OCI-LY1 (cell line): ENCODE results near the gene PEX6.

ENCODE experiments used
- H2AFZ ChIP-seq: fragments of 200-600 bp; sonication (generic), shearing (Covaris generic); 2 replicates; pipeline ENCODE4 v1.6.0; 2014; ENCODE audit warnings: antibody characterized with exemption, mild to moderate bottlenecking, low read length
- H3F3A ChIP-seq: fragments of 200-600 bp; sonication (generic), shearing (Covaris generic); 2 replicates; pipeline ENCODE4 v1.6.0; 2014; ENCODE audit warnings: mild to moderate bottlenecking, antibody characterized with exemption, low read length, moderate library complexity; ENCODE audit not compliant: insufficient read depth
- H3K27ac ChIP-seq: fragments of 200-600 bp; sonication (generic); 2 replicates; pipeline ENCODE4 v1.5.1; 2014; ENCODE audit warnings: low read length, mixed run types, mild to moderate bottlenecking, low read depth; ENCODE audit not compliant: poor library complexity, severe bottlenecking
- H3K27me3 ChIP-seq: fragments of 200-600 bp; sonication (generic); 2 replicates; pipeline ENCODE4 v1.6.0; 2014; ENCODE audit warnings: antibody characterized with exemption, mild to moderate bottlenecking, low read length, moderate library complexity; ENCODE audit not compliant: insufficient read depth
- H3K36me3 ChIP-seq: fragments of 200-600 bp; sonication (generic); 2 replicates; pipeline ENCODE4 v1.6.1; 2014; ENCODE audit warnings: mild to moderate bottlenecking, antibody characterized with exemption, low read length, moderate library complexity, mixed read lengths; ENCODE audit not compliant: insufficient read depth
- H3K4me1 ChIP-seq: fragments of 200-600 bp; sonication (generic); 2 replicates; pipeline ENCODE4 v1.5.1; 2014; ENCODE audit warnings: mild to moderate bottlenecking, low read length, moderate library complexity; ENCODE audit not compliant: insufficient read depth, severe bottlenecking
- H3K4me2 ChIP-seq: fragments of 200-600 bp; sonication (generic), shearing (Covaris generic); 2 replicates; pipeline ENCODE4 v1.6.1; 2014; ENCODE audit warnings: low read length
- H3K4me3 ChIP-seq: fragments of 200-600 bp; sonication (generic); 2 replicates; pipeline ENCODE4 v1.5.1; 2014; ENCODE audit warnings: low read length, low read depth, mild to moderate bottlenecking, mixed read lengths; ENCODE audit not compliant: poor library complexity, severe bottlenecking
- H3K79me2 ChIP-seq: fragments of 200-600 bp; shearing (Covaris generic); 2 replicates; pipeline ENCODE4 v1.6.1; 2016; ENCODE audit warnings: mixed run types, low read length, mixed read lengths; ENCODE audit not compliant: insufficient read depth
- H3K9ac ChIP-seq: fragments of 200-600 bp; sonication (generic), shearing (Covaris generic); 2 replicates; pipeline ENCODE4 v1.6.1; 2014; ENCODE audit warnings: mild to moderate bottlenecking, low read length, mixed read lengths
- H3K9me2 ChIP-seq: fragments of 200-600 bp; sonication (generic), shearing (Covaris generic); 2 replicates; pipeline ENCODE4 v1.6.1; 2014; ENCODE audit warnings: low read depth, mild to moderate bottlenecking, low read length, mixed read lengths
- H3K9me3 ChIP-seq: fragments of 200-600 bp; shearing (Covaris generic); 2 replicates; pipeline ENCODE4 v1.6.1; 2014; ENCODE audit warnings: low read length, mixed read lengths
- H4K20me1 ChIP-seq: fragments of 200-600 bp; sonication (generic), shearing (Covaris generic); 2 replicates; pipeline ENCODE4 v1.6.0; 2016; ENCODE audit warnings: mild to moderate bottlenecking, low read length; ENCODE audit not compliant: insufficient read depth
- EZH2 ChIP-seq: fragments of 200-600 bp; sonication (generic), shearing (Covaris generic); IDR thresholded peaks from 2 replicates; pipeline ENCODE4 v1.8.0; 2017; ENCODE audit warnings: borderline replicate concordance, mixed run types, mild to moderate bottlenecking, antibody characterized with exemption, low read length, moderate library complexity, mixed read lengths
- TF ChIP-seq, protein P1 (sequence below): fragments of 200-600 bp; sonication (generic), shearing (Covaris generic); IDR thresholded peaks from 2 replicates; pipeline ENCODE4 v1.5.1; 2017; ENCODE audit warnings: mild to moderate bottlenecking, antibody characterized with exemption, low read length, moderate library complexity, mixed read lengths

Gene PEX6

DNA sequence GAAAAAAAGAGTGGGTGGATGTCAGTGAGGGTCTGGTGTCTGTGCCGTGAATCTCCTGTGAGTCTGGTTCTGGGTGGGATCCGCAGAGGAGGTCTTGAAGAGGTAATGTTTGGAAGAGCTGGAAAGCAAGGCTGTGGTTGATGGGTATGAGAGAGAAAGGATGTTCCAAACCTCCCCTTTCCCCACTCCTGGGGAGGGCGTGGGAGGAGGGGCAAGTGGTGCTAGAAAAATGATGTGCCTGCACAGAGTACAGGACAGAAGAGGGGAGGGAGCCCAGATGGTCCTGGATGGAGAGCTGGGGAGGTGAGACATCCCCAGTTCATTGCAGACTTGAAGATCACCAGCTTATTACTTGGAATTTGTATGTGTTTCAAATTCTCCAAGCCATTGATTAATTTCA, 46.6 kb downstream of the PEX6 start:
- no peaks in the 10 kb centered on the region for H3K9me2 ChIP-seq
- peaks cover 9% of the 10 kb centered on the region for H3K79me2 ChIP-seq
- no peak overlapping the region for H3K27ac ChIP-seq
- H3K9me3 ChIP-seq, result no peaks in the 10 kb centered on the region
- TF ChIP-seq, protein P1, sequence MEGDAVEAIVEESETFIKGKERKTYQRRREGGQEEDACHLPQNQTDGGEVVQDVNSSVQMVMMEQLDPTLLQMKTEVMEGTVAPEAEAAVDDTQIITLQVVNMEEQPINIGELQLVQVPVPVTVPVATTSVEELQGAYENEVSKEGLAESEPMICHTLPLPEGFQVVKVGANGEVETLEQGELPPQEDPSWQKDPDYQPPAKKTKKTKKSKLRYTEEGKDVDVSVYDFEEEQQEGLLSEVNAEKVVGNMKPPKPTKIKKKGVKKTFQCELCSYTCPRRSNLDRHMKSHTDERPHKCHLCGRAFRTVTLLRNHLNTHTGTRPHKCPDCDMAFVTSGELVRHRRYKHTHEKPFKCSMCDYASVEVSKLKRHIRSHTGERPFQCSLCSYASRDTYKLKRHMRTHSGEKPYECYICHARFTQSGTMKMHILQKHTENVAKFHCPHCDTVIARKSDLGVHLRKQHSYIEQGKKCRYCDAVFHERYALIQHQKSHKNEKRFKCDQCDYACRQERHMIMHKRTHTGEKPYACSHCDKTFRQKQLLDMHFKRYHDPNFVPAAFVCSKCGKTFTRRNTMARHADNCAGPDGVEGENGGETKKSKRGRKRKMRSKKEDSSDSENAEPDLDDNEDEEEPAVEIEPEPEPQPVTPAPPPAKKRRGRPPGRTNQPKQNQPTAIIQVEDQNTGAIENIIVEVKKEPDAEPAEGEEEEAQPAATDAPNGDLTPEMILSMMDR, result no peak
- no peak for TF ChIP-seq EZH2
- H3F3A ChIP-seq, result no peaks in the 10 kb centered on the region
- H3K9ac ChIP-seq, result peak overlapping the region; percentile 3; the same call in 1 of the 2 replicates
- no peaks in the 10 kb centered on the region for H3K27me3 ChIP-seq
- H3K4me3 ChIP-seq, result peak overlapping the region; percentile 32
- H3K36me3 ChIP-seq, result peaks cover 46% of the 10 kb centered on the region
- peaks cover 32% of the 10 kb centered on the region for H3K4me1 ChIP-seq
- peak overlapping the region; percentile 59 for H3K4me2 ChIP-seq
- H4K20me1 ChIP-seq, result no peaks in the 10 kb centered on the region; the same call in 1 of the 2 replicates
- no peak overlapping the region for H2AFZ ChIP-seq

DNA sequence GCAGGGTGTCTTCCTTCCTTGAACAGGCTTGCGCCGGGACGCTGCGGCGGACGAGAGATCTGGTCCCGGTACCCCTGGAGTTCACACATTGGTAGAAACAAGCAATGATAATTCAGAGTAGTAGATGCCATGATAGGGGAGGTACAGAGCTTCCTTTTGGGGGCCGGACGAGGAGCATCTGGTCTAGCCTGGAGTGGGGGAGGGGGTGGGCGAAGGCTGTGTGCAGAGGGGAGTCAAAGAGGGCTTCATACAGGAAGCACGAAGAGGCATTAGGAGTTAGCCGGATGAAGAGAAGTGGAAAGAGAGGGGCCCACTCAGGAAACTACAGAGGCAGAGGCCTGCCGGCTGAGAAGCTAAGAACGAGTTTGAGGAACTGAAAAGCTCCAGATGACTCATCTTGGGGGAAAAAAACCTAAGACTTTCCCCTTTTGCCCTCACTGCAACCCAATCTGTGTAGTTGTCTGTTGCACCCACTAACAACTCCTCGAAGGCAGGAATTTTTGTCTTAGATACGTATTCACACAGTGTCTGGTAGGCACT, 49.1 kb downstream of the PEX6 start:
- Histone ChIP-seq H4K20me1 (no peaks in the 10 kb centered on the region; the same call in 1 of the 2 replicates), H3K9me3 (no peaks in the 10 kb centered on the region), H3K4me3 (peak overlapping the region; percentile 73), H3K27me3 (no peaks in the 10 kb centered on the region), H3K9me2 (no peaks in the 10 kb centered on the region), H3K79me2 (peaks cover 9% of the 10 kb centered on the region), H3K4me2 (peak overlapping the region; percentile 90), H3K9ac (peak overlapping the region; percentile 80), H2AFZ (no peak overlapping the region), H3K36me3 (peaks cover 21% of the 10 kb centered on the region), H3K4me1 (peaks cover 32% of the 10 kb centered on the region), H3F3A (no peaks in the 10 kb centered on the region), H3K27ac (peak overlapping the region; percentile 97)
- TF ChIP-seq, protein P1, result no peak
- no peak for TF ChIP-seq EZH2

DNA sequence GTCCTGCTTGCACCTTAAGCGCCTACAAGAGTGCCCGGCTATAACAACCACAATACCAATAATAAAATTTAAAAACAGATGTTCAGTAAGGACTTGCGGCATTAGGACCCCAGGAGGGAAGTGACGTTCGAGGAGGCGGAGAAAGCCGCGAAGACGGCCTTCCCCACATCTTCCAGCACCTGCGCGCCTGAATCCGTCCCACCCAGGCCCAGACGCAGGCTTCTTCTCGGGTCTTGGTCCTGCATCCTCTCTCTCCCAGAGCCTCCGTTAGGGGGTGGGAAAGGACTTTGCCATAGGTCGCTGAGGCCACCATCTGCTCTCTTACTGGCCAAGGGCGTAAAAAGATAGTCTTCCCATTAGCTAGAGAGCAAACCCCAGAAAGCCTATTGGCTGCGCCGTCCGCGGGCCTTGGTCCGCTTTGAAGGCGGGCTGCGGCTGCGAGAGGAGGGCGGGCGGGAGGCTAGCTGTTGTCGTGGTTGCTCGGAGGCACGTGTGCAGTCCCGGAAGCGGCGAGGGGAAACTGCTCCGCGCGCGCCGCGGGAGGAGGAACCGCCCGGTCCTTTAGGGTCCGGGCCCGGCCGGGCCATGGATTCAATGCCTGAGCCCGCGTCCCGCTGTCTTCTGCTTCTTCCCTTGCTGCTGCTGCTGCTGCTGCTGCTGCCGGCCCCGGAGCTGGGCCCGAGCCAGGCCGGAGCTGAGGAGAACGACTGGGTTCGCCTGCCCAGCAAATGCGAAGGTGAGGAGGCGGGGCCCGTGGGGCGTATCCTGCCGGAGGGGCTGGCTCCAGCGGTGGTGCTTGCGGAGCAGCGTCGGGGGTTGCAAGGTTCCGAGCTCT, 49.8 kb downstream of the PEX6 start, which contains the start of gene CNPY3:
Gene CNPY3, plus strand, starts transcription at position 495 of the 835 bp plus-strand sequence. Its CDS starts 91 bp downstream, at position 586.
- H3K27ac ChIP-seq, result peak within 1 kb of the TSS; percentile 97
- peak within 1 kb of the TSS; percentile 80 for H3K9ac ChIP-seq
- H3K79me2 ChIP-seq, result peaks cover 9% of the 10 kb centered on the region
- peaks cover 32% of the 10 kb centered on the region for H3K4me1 ChIP-seq
- H2AFZ ChIP-seq, result no peak within 1 kb of the TSS
- TF ChIP-seq, protein P1, result no peak
- no peak for TF ChIP-seq EZH2
- no peaks in the 10 kb centered on the region; the same call in 1 of the 2 replicates for H4K20me1 ChIP-seq
- H3K9me3 ChIP-seq, result no peaks in the 10 kb centered on the region
- H3F3A ChIP-seq, result no peaks in the 10 kb centered on the region
- H3K36me3 ChIP-seq, result peaks cover 14% of the 10 kb centered on the region
- peak within 1 kb of the TSS; percentile 90 for H3K4me2 ChIP-seq
- H3K27me3 ChIP-seq, result no peaks in the 10 kb centered on the region
- peak within 1 kb of the TSS; percentile 73 for H3K4me3 ChIP-seq
- H3K9me2 ChIP-seq, result no peaks in the 10 kb centered on the region
